ENCODE data around the gene EXOC6B.

The EXOC6B gene

GRCh38 chr2:72261076-72261475, 564.8 kb downstream of the EXOC6B start:
- no peak for DNase-seq

- DNase-seq: no peak
Measured at GRCh38 chr2:72255540-72255939, 570.3 kb downstream of the EXOC6B start.

GRCh38 chr2:72254831-72255451, 570.9 kb downstream of the EXOC6B start:
- DNase-seq: no peak

GRCh38 chr2:72238311-72238710, 587.5 kb downstream of the EXOC6B start:
- DNase-seq: no peak

GRCh38 chr2:72237549-72237948, 588.3 kb downstream of the EXOC6B start:
- DNase-seq: no peak

- no peak for DNase-seq
Measured at GRCh38 chr2:72236445-72237067, 589.3 kb downstream of the EXOC6B start.

GRCh38 chr2:72235497-72236415, 590.1 kb downstream of the EXOC6B start:
- no peak for DNase-seq

GRCh38 chr2:72233211-72233610, 592.6 kb downstream of the EXOC6B start:
- DNase-seq: no peak

- no peak for DNase-seq
Measured at GRCh38 chr2:72222829-72223564, 602.8 kb downstream of the EXOC6B start.

GRCh38 chr2:72220170-72220569, 605.7 kb downstream of the EXOC6B start:
- no peak for DNase-seq

- DNase-seq: no peak
Measured at GRCh38 chr2:72214429-72215143, 611.2 kb downstream of the EXOC6B start.

- no peak for DNase-seq
Measured at GRCh38 chr2:72212486-72212855, 613.4 kb downstream of the EXOC6B start.

- DNase-seq: no peak
Measured at GRCh38 chr2:72211777-72212485, 613.9 kb downstream of the EXOC6B start.

- DNase-seq: no peak
Measured at GRCh38 chr2:72211350-72211749, 614.5 kb downstream of the EXOC6B start.

- DNase-seq: no peak
Measured at GRCh38 chr2:72210470-72210869, 615.4 kb downstream of the EXOC6B start.

- no peak for DNase-seq
Measured at GRCh38 chr2:72208225-72208624, 617.6 kb downstream of the EXOC6B start.

GRCh38 chr2:72207334-72207733, 618.5 kb downstream of the EXOC6B start:
- DNase-seq: no peak

- DNase-seq: no peak
Measured at GRCh38 chr2:72205504-72205881, 620.3 kb downstream of the EXOC6B start.

GRCh38 chr2:72204786-72205503, 620.9 kb downstream of the EXOC6B start:
- no peak for DNase-seq

- no peak for DNase-seq
Measured at GRCh38 chr2:72204156-72204785, 621.6 kb downstream of the EXOC6B start.

Data from activated CD4-positive, alpha-beta T cell treated with anti-CD3 and anti-CD28 coated beads for 1 hour (primary cell).